GM12878 (cell line): ENCODE measurements around the gene TBP. TPM values are rescaled to one million over a fixed set of nuclear protein-coding genes. Genes with fewer than 3 reads are reported as not detected.
"Not testable (repeated sequence)": the region's sequence is repeated elsewhere in the genome, so short reads cannot be mapped to it uniquely, and the experiment has no call there.

Source experiments
- ATAC-seq: fragments of 200-7000 bp; cut with Tn5 transposase; 3 replicates; pipeline ENCODE4 v1.9.1; 2020; ENCODE audit warnings: mild to moderate bottlenecking, moderate library complexity
- BruUV-seq: library from RNA; stranded (reverse); fragments of 400-500 nt; replicated peaks from 2 replicates; lab custom pipeline; 2021; lab: Mats Ljungman, UMichigan
- CTCF ChIA-PET: fragments of 300-600 bp; sonication (Branson Sonifier 250); formaldehyde crosslinking; extraction: SDS; loops from one replicate; lab custom pipeline; 2021; ENCODE audit warnings: inconsistent platforms; lab: Yijun Ruan, JAX
- POLR2A ChIA-PET: fragments of 350-600 bp; formaldehyde crosslinking; extraction: SDS; loops from one replicate; lab custom pipeline; 2021; ENCODE audit warnings: inconsistent platforms; lab: Charles Lee
- RAD21 ChIA-PET: fragments of 300-600 bp; sonication (Branson Sonifier 250); formaldehyde crosslinking; loops from one replicate; lab custom pipeline; 2023; ENCODE audit warnings: antibody characterized with exemption; ENCODE audit not compliant: unreplicated experiment; lab: Charles Lee
- SMC1A ChIA-PET: fragments of 300-600 bp; sonication (Branson Sonifier 250); formaldehyde crosslinking; loops from one replicate; lab custom pipeline; 2023; ENCODE audit not compliant: unreplicated experiment, uncharacterized antibody; lab: Charles Lee
- DNase-seq: peaks from one replicate; pipeline ENCODE4 v3.0.0-alpha.2; 2011; ENCODE audit warnings: low read depth, low spot score
- FAIRE-seq: peaks from 3 replicates; lab custom pipeline; 2011; peaks lifted over from hg19 to GRCh38; lab: Jason Lieb, UNC
- H2AFZ ChIP-seq: 2 replicates; pipeline ENCODE4 v1.6.0; 2011; ENCODE audit warnings: low read depth, low read length, control low read depth; ENCODE audit not compliant: control insufficient read depth
- H3K27ac ChIP-seq: 2 replicates; pipeline ENCODE4 v1.5.1; 2011; ENCODE audit warnings: control low read depth; ENCODE audit not compliant: control insufficient read depth, insufficient read depth
- H3K27me3 ChIP-seq, 2 experiments: replicated peaks in 1 of 2; 2 replicates each; pipeline versions ENCODE4 v1.6.0 to v1.6.1; 2011; ENCODE audit warnings: low read length in 1 of 2; ENCODE audit not compliant: control insufficient read depth in 2 of 2, insufficient read depth in 2 of 2
- H3K36me3 ChIP-seq, 2 experiments: 2 replicates each; pipeline ENCODE4 v1.5.1; 2011; ENCODE audit warnings: low read length in 1 of 2; ENCODE audit not compliant: control insufficient read depth in 2 of 2, insufficient read depth in 2 of 2
- H3K4me1 ChIP-seq: 2 replicates; pipeline ENCODE4 v1.6.1; 2011; ENCODE audit warnings: mild to moderate bottlenecking, low read length, moderate library complexity, mixed read lengths; ENCODE audit not compliant: control insufficient read depth, insufficient read depth
- H3K4me2 ChIP-seq: 2 replicates; pipeline ENCODE4 v1.6.0; 2011; ENCODE audit warnings: control low read depth; ENCODE audit not compliant: control insufficient read depth, insufficient read depth
- H3K4me3 ChIP-seq: fragments of 200-600 bp; sonication (generic); 2 replicates; pipeline ENCODE4 v1.5.1; 2016
- H3K79me2 ChIP-seq: 2 replicates; pipeline ENCODE4 v1.6.0; 2011; ENCODE audit warnings: low read length; ENCODE audit not compliant: control insufficient read depth, insufficient read depth
- H3K9ac ChIP-seq: 2 replicates; pipeline ENCODE4 v1.8.0; 2011; ENCODE audit warnings: low read length, control low read depth, mixed read lengths; ENCODE audit not compliant: control insufficient read depth, insufficient read depth
- H3K9me3 ChIP-seq: replicated peaks from 3 replicates; pipeline ENCODE4 v1.5.1; 2011; ENCODE audit warnings: mild to moderate bottlenecking, low read length; ENCODE audit not compliant: control insufficient read depth, insufficient read depth
- H4K20me1 ChIP-seq: 2 replicates; pipeline ENCODE4 v1.6.0; 2011; ENCODE audit not compliant: control insufficient read depth, insufficient read depth
- CREM ChIP-seq: IDR thresholded peaks from 2 replicates; pipeline ENCODE4 v1.6.1; 2014; ENCODE audit warnings: antibody characterized with exemption, low read depth
- DPF2 ChIP-seq: fragments of 450-650 bp; IDR thresholded peaks from 2 replicates; pipeline ENCODE4 v1.6.1; 2017; ENCODE audit warnings: mild to moderate bottlenecking
- EZH2 ChIP-seq: IDR thresholded peaks from 2 replicates; pipeline ENCODE4 v1.6.1; 2012; ENCODE audit warnings: low read depth, mild to moderate bottlenecking, control low read depth, inconsistent platforms, low read length, borderline replicate concordance; ENCODE audit not compliant: control insufficient read depth
- HDAC6 ChIP-seq: fragments of 200-600 bp; sonication (generic); IDR thresholded peaks from one replicate; pipeline ENCODE4 v1.8.0; 2017; ENCODE audit warnings: antibody characterized with exemption; ENCODE audit not compliant: unreplicated experiment
- HDGF ChIP-seq: fragments of 450-650 bp; IDR thresholded peaks from 2 replicates; pipeline ENCODE4 v1.6.1; 2016; ENCODE audit warnings: antibody characterized with exemption
- MYC ChIP-seq: IDR thresholded peaks from 2 replicates; pipeline ENCODE4 v1.6.1; 2011; ENCODE audit warnings: mild to moderate bottlenecking, low read length, moderate library complexity, inconsistent platforms; ENCODE audit not compliant: insufficient read depth, insufficient replicate concordance, insufficient read length, severe bottlenecking
- NR2C2 ChIP-seq: IDR thresholded peaks from 2 replicates; pipeline ENCODE4 v1.6.1; 2011; ENCODE audit warnings: borderline replicate concordance, low read depth; ENCODE audit not compliant: control insufficient read depth, insufficient read length
- RFX5 ChIP-seq: IDR thresholded peaks from 2 replicates; pipeline ENCODE4 v1.6.1; 2011; ENCODE audit warnings: low read depth, low read length, improper control_type of control experiment
- SIX5 ChIP-seq: IDR thresholded peaks from 2 replicates; pipeline ENCODE4 v1.6.1; 2011; ENCODE audit warnings: mild to moderate bottlenecking, low read depth, low read length, moderate library complexity; ENCODE audit not compliant: severe bottlenecking
- SMAD1 ChIP-seq: fragments of 450-650 bp; IDR thresholded peaks from 2 replicates; pipeline ENCODE4 v1.6.1; 2018; ENCODE audit warnings: mild to moderate bottlenecking, low read depth; ENCODE audit not compliant: partially characterized antibody
- SMAD5 ChIP-seq: IDR thresholded peaks from 2 replicates; pipeline ENCODE4 v1.6.1; 2016; ENCODE audit warnings: antibody characterized with exemption, low read depth
- SRF ChIP-seq, 2 experiments: IDR thresholded peaks; 2 replicates each; pipeline ENCODE4 v1.6.1; 2011; ENCODE audit warnings: low read depth in 2 of 2, low read length in 2 of 2, mild to moderate bottlenecking in 1 of 2, moderate library complexity in 1 of 2
- SUZ12 ChIP-seq: fragments of 200-600 bp; sonication (generic); IDR thresholded peaks from one replicate; pipeline ENCODE4 v1.6.1; 2018; ENCODE audit warnings: antibody characterized with exemption, mild to moderate bottlenecking; ENCODE audit not compliant: unreplicated experiment
- ZNF384 ChIP-seq: IDR thresholded peaks from 2 replicates; pipeline ENCODE4 v1.6.1; 2012; ENCODE audit warnings: low read depth, mild to moderate bottlenecking, low read length, improper control_type of control experiment, borderline replicate concordance
- WGBS: methylation state at CpG from one replicate; pipeline ENCODE4 v1.1.6; 2016; ENCODE audit warnings: low lambda C conversion rate; ENCODE audit not compliant: insufficient replicate concordance, insufficient coverage; ENCODE audit errors: missing lambda C conversion rate; 5-methylcytosine and 5-hydroxymethylcytosine counted together
- in situ Hi-C: fragments of 300-500 bp; cut with MboI; formaldehyde crosslinking; loops from 9 replicates; pipeline ENCODE4 v1.14.3; 2018; ENCODE audit warnings: mixed read lengths
- intact Hi-C: fragments of 100-400 bp; cut with micrococcal nuclease; formaldehyde crosslinking; loops from one replicate; pipeline ENCODE4 v1.14.2; 2022; ENCODE audit not compliant: unreplicated experiment
- polyA plus RNA-seq, 11 experiments: library from polyadenylated mRNA; depleted of rRNA in 4 of 11; unstranded in 6 of 11; stranded (reverse) in 5 of 11; fragments of >200 nt; fragmentation: Nextera tagmentation in 4 of 11; fragmentation: Illumina TruSeq in 1 of 11; extraction: Ambion mirVana in 4 of 11; extraction: Trizol in 1 of 11; gene quantifications; 1 replicate in 1 of 11; 2 replicates in 10 of 11; pipeline versions ENCODE4 v1.2.1 to v1.2.3, GENCODE V29; 2011 to 2016; ENCODE audit warnings: inconsistent platforms in 2 of 11, missing spikeins in 2 of 11, low read depth in 1 of 11
- total RNA-seq, 4 experiments: library from RNA; depleted of rRNA in 3 of 4; stranded (reverse); fragments of >200 nt in 3 of 4; fragmentation: Illumina TruSeq in 1 of 4; extraction: Trizol in 1 of 4; gene quantifications; 2 replicates each; pipeline versions ENCODE4 v1.2.1 to v1.2.3, GENCODE V29; 2013 to 2021
- TF ChIP-seq, protein P1 (sequence below): IDR thresholded peaks from 2 replicates; pipeline ENCODE4 v1.6.1; 2012; ENCODE audit warnings: low read depth, low read length, improper control_type of control experiment

TBP gene
- total and polyA plus RNA-seq, 10 of the 15 experiments (the other 5 are each of a cell fraction or from before 2014, with no cell fraction given), result 13.6 to 39.5 (median 26.5) TPM

DNA sequence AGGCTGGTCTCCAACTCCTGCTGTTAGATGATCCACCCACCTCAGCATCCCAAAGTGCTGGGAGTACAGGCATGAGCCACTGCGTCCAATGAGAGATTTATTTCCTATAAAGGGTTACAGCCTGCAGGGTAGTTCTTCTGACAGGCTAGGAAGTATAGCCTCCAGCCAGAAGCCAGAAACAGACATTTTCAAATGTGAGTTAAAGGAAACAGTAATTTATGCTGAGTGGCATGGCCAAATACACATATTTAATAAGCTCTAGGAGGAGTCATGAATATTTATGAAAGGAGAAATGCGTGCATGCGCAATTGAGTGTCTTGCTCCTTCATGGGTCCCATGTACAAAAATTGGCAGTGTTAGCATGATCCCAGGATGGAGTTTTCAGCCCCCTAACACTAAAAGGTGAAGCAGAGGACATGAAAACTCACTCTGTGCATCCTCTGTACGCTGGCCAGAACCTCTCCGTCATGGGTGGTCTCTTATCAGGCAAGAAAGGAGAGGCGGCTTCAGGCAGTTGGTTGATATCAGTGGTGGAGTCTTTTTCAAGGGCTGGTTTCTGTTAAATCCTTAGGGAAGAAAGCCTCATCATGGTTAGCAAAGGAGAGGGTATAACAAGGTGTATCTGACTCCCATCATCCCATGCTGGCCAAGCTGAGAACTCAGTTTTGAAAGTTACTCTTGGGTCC lies 51.5 kb downstream of the TBP start:
- FAIRE-seq, result no peak
- DNase-seq, result no peak
- BruUV-seq, result no TSS peak
- Histone ChIP-seq H3K27ac (no peak overlapping the region), H4K20me1 (no peaks in the 10 kb centered on the region), H3K4me1 (no peaks in the 10 kb centered on the region), H3K4me2 (no peak overlapping the region), H3K9ac (no peak overlapping the region), H3K27me3 (no peaks in the 10 kb centered on the region), H3K4me3 (no peak overlapping the region), H2AFZ (no peak overlapping the region), H3K36me3 (no peaks in the 10 kb centered on the region), H3K9me3 (no peaks in the 10 kb centered on the region; the same call in 2 of the 3 replicates), H3K79me2 (no peaks in the 10 kb centered on the region)
- ChIA-PET SMC1A (no interaction called here), CTCF (no interaction called here), POLR2A (no interaction called here), RAD21 (no interaction called here)
- TF ChIP-seq MYC, result no peak
- TF ChIP-seq NR2C2, result no peak
- TF ChIP-seq CREM, result no peak
- no peak for TF ChIP-seq RFX5
- no peak for TF ChIP-seq SUZ12
- TF ChIP-seq, protein P1, sequence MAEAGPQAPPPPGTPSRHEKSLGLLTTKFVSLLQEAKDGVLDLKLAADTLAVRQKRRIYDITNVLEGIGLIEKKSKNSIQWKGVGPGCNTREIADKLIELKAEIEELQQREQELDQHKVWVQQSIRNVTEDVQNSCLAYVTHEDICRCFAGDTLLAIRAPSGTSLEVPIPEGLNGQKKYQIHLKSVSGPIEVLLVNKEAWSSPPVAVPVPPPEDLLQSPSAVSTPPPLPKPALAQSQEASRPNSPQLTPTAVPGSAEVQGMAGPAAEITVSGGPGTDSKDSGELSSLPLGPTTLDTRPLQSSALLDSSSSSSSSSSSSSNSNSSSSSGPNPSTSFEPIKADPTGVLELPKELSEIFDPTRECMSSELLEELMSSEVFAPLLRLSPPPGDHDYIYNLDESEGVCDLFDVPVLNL, result no peak
- TF ChIP-seq SMAD1, result no peak
- TF ChIP-seq SIX5, result no peak
- TF ChIP-seq ZNF384, result no peak
- TF ChIP-seq HDGF, result no peak
- TF ChIP-seq HDAC6, result no peak
- no peak for TF ChIP-seq DPF2
- TF ChIP-seq EZH2, result no peak
- TF ChIP-seq SRF (IDR thresholded peaks at IDR 0.05; ENCODE audit: low read depth in 2 of 2, low read length in 2 of 2), result no peak
- no peak for TF ChIP-seq SMAD5
- no peak for ATAC-seq
- 46% methylated on average over 6 of the region's 6 CpGs for WGBS
- in situ Hi-C loops, result no loop called here
- intact Hi-C loops, result no loop called here

DNA sequence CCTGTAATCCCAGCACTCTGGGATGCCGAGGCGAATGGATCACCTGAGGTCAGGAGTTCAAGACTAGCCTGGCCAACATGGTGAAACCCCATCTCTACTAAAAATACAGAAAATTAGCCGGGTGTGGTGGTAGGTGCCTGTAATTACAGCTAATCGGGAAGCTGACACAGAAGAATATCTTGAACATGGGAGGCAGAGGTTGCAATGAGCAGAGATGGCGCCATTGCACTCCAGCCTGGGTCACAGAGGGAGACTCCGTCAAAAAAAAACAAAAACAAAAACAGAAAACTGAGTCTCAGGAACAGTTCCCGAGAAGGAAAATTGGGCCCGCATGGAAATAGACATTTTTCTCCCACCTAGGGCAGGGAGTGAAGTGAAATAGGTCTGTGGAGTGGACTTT lies 55.1 kb downstream of the TBP start:
- H3K4me2 ChIP-seq, H3K27me3 ChIP-seq, RAD21 ChIA-PET, H3K9ac ChIP-seq, H3K4me1 ChIP-seq, H3K27ac ChIP-seq, H3K4me3 ChIP-seq, CTCF ChIA-PET, FAIRE-seq, DNase-seq, ATAC-seq, H2AFZ ChIP-seq, H3K79me2 ChIP-seq, SMC1A ChIA-PET, in situ Hi-C loops, H3K36me3 ChIP-seq, POLR2A ChIA-PET, intact Hi-C loops, BruUV-seq, H3K9me3 ChIP-seq, H4K20me1 ChIP-seq: not testable (repeated sequence)
- 47% methylated on average over 8 of the region's 8 CpGs for WGBS
